HG03135 (cell line): ENCODE results near the gene HOXB6.

Experiments
- ATAC-seq: cut with Tn5 transposase; IDR thresholded peaks from one replicate; pipeline ENCODE4 v1.9.1; 2021; ENCODE audit warnings: mild to moderate bottlenecking, moderate library complexity; ENCODE audit not compliant: unreplicated experiment

The HOXB6 gene

GRCh38 chr17:48604770-48605329, at the start of gene HOXB6:
TSS of gene HOXB6 (minus strand) at chr17:48604986. CDS start at chr17:48598150, 6,836 bp downstream.
- ATAC-seq = no peak

- no peak for ATAC-seq
Observed at GRCh38 chr17:48649741-48650140, 45.0 kb upstream of the HOXB6 start.

- ATAC-seq = no peak
Observed at GRCh38 chr17:48647963-48648245, 43.1 kb upstream of the HOXB6 start.

- no peak for ATAC-seq
Observed at GRCh38 chr17:48647103-48647962, 42.5 kb upstream of the HOXB6 start.

- no peak for ATAC-seq
Observed at GRCh38 chr17:48646183-48647102, 41.7 kb upstream of the HOXB6 start.

GRCh38 chr17:48645639-48646182, 40.9 kb upstream of the HOXB6 start:
- ATAC-seq = no peak

GRCh38 chr17:48644910-48645557, 40.2 kb upstream of the HOXB6 start:
- ATAC-seq = no peak

- no peak for ATAC-seq
Observed at GRCh38 chr17:48644159-48644558, 39.4 kb upstream of the HOXB6 start.

- no peak for ATAC-seq
Observed at GRCh38 chr17:48643697-48644012, 38.9 kb upstream of the HOXB6 start.

GRCh38 chr17:48642843-48643696, 38.3 kb upstream of the HOXB6 start:
- ATAC-seq = no peak

- no peak for ATAC-seq
Observed at GRCh38 chr17:48642059-48642842, 37.5 kb upstream of the HOXB6 start.

- ATAC-seq = no peak
Observed at GRCh38 chr17:48641541-48642058, 36.8 kb upstream of the HOXB6 start.

GRCh38 chr17:48640858-48641180, 36.0 kb upstream of the HOXB6 start:
- ATAC-seq = no peak

- no peak for ATAC-seq
Observed at GRCh38 chr17:48639982-48640857, 35.4 kb upstream of the HOXB6 start.

- ATAC-seq = no peak
Observed at GRCh38 chr17:48639136-48639535, 34.4 kb upstream of the HOXB6 start.

- no peak for ATAC-seq
Observed at GRCh38 chr17:48637323-48638260, 32.8 kb upstream of the HOXB6 start.
